ENCODE measurements around the gene MRPS18A. TPM values are rescaled to one million over a fixed set of nuclear protein-coding genes. Genes with fewer than 3 reads are reported as not detected.

The MRPS18A gene
- total and polyA plus RNA-seq, 2 of the 13 experiments (the other 11 are each of a cell fraction or from before 2014, with no cell fraction given), result 87.8 to 89.1 TPM

DNA sequence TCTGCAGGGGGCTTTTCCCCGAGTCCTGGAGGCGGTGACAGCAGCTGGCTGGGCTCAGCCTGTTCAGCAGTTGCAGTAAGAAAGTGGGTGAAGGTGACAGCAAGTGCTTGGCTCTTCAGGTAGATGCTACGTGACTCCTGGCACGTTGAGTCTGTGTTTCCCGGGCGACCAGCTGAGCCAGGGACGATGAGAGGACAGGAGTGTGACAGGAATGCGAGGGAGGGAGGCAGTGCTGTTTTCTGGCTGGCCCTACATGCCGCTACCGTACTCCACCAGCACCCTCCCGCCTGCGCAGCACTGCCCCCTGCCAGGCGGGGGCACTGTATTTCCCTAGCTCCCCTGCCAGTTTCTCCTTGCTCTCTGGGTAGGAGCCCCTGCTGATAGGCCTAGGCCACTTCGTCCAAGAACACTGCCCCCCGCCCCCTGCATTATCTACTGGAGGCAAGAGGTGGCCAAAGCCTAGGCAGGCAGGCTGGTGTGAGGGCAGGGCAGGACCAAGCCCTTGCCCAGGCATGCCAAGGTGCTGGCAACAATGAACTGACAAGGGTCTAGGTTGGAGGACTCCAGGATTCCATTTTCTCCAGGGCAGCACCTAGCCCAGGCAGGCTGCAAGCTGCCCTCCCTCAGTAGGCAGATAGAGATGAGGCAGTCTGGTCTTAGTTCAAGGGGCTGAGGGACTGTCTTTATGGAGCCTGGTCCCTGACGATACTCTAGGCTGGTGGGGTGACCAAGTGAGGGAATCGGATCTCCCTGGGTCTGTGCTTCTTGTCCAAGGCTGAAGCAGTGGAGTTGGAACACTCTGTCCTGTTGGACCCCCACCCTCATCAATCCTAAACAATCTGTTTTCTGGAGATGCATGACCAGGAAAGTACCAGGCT, 19.2 kb downstream of the MRPS18A start:
- peak overlapping the region; percentile 75 for H3K4me2 ChIP-seq (ENCODE audit: low read depth, low read length)
- CTCF ChIA-PET (ENCODE audit: low intra/inter-chr PET ratio, low total read pairs), result interaction anchor here (0.8 to 2.3 kb wide), 6 partner anchors 31 to 411 kb away, joined by 3 to 16 read pairs (median 3); no protein-coding TSS in a partner anchor
- H3K27ac ChIP-seq (ENCODE audit: extremely low read length, insufficient read depth, low read length), result no peak overlapping the region
- peak; percentile 65 for TF ChIP-seq RFX1 (IDR thresholded peaks at IDR 0.05)
- no peak; the same call in 1 of the 2 replicates for TF ChIP-seq ZNF451 (CRISPR knock-in tag; IDR thresholded peaks at IDR 0.05)
- no peak for TF ChIP-seq ZNF382 (CRISPR knock-in tag; IDR thresholded peaks at IDR 0.05; ENCODE audit: borderline replicate concordance)
- TF ChIP-seq, protein P1, sequence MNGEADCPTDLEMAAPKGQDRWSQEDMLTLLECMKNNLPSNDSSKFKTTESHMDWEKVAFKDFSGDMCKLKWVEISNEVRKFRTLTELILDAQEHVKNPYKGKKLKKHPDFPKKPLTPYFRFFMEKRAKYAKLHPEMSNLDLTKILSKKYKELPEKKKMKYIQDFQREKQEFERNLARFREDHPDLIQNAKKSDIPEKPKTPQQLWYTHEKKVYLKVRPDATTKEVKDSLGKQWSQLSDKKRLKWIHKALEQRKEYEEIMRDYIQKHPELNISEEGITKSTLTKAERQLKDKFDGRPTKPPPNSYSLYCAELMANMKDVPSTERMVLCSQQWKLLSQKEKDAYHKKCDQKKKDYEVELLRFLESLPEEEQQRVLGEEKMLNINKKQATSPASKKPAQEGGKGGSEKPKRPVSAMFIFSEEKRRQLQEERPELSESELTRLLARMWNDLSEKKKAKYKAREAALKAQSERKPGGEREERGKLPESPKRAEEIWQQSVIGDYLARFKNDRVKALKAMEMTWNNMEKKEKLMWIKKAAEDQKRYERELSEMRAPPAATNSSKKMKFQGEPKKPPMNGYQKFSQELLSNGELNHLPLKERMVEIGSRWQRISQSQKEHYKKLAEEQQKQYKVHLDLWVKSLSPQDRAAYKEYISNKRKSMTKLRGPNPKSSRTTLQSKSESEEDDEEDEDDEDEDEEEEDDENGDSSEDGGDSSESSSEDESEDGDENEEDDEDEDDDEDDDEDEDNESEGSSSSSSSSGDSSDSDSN (CRISPR knock-in tag; IDR thresholded peaks at IDR 0.05), result peak; percentile 48; the same call in 1 of the 2 replicates
- TF ChIP-seq, protein P2, sequence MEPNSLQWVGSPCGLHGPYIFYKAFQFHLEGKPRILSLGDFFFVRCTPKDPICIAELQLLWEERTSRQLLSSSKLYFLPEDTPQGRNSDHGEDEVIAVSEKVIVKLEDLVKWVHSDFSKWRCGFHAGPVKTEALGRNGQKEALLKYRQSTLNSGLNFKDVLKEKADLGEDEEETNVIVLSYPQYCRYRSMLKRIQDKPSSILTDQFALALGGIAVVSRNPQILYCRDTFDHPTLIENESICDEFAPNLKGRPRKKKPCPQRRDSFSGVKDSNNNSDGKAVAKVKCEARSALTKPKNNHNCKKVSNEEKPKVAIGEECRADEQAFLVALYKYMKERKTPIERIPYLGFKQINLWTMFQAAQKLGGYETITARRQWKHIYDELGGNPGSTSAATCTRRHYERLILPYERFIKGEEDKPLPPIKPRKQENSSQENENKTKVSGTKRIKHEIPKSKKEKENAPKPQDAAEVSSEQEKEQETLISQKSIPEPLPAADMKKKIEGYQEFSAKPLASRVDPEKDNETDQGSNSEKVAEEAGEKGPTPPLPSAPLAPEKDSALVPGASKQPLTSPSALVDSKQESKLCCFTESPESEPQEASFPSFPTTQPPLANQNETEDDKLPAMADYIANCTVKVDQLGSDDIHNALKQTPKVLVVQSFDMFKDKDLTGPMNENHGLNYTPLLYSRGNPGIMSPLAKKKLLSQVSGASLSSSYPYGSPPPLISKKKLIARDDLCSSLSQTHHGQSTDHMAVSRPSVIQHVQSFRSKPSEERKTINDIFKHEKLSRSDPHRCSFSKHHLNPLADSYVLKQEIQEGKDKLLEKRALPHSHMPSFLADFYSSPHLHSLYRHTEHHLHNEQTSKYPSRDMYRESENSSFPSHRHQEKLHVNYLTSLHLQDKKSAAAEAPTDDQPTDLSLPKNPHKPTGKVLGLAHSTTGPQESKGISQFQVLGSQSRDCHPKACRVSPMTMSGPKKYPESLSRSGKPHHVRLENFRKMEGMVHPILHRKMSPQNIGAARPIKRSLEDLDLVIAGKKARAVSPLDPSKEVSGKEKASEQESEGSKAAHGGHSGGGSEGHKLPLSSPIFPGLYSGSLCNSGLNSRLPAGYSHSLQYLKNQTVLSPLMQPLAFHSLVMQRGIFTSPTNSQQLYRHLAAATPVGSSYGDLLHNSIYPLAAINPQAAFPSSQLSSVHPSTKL (CRISPR knock-in tag; IDR thresholded peaks at IDR 0.05), result peak; percentile 69; the same call in 1 of the 2 replicates
- TF ChIP-seq ZNF616 (CRISPR knock-in tag; IDR thresholded peaks at IDR 0.05; ENCODE audit: low read depth), result no peak
- TF ChIP-seq ZNF790 (CRISPR knock-in tag; IDR thresholded peaks at IDR 0.05; ENCODE audit: borderline replicate concordance), result no peak
- TF ChIP-seq ZNF615 (CRISPR knock-in tag; IDR thresholded peaks at IDR 0.05; ENCODE audit: borderline replicate concordance), result no peak
- no peak for TF ChIP-seq YY1 (IDR thresholded peaks at IDR 0.05; ENCODE audit: insufficient read depth, insufficient replicate concordance, low read depth, low read length)
- TF ChIP-seq ZNF891 (CRISPR knock-in tag; IDR thresholded peaks at IDR 0.05), result peak; percentile 76; the same call in 1 of the 2 replicates
- TF ChIP-seq, protein P3, sequence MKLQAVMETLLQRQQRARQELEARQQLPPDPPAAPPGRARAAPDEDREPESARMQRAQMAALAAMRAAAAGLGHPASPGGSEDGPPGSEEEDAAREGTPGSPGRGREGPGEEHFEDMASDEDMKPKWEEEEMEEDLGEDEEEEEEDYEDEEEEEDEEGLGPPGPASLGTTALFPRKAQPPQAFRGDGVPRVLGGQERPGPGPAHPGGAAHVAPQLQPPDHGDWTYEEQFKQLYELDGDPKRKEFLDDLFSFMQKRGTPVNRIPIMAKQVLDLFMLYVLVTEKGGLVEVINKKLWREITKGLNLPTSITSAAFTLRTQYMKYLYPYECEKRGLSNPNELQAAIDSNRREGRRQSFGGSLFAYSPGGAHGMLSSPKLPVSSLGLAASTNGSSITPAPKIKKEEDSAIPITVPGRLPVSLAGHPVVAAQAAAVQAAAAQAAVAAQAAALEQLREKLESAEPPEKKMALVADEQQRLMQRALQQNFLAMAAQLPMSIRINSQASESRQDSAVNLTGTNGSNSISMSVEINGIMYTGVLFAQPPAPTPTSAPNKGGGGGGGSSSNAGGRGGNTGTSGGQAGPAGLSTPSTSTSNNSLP (IDR thresholded peaks at IDR 0.05; ENCODE audit: low read depth, low read length), result no peak
- TF ChIP-seq ZNF816 (CRISPR knock-in tag; IDR thresholded peaks at IDR 0.05; ENCODE audit: borderline replicate concordance), result no peak; the same call in 1 of the 2 replicates
- TF ChIP-seq RCOR2 (CRISPR knock-in tag; IDR thresholded peaks at IDR 0.05), result no peak
- TF ChIP-seq ERF (CRISPR knock-in tag; IDR thresholded peaks at IDR 0.05), result peak; percentile 80
- no peak for TF ChIP-seq ZNF207 (IDR thresholded peaks at IDR 0.05; ENCODE audit: borderline replicate concordance)

More for the DNA sequence above, 19.2 kb downstream of the MRPS18A start:
- no TSS peak for BruUV-seq (replicated peaks)
- Histone ChIP-seq H3K9ac (ENCODE audit: insufficient read depth, low read depth, low read length) (no peak overlapping the region; the same call in 1 of the 2 replicates), H4K20me1 (ENCODE audit: insufficient read depth, low read length) (no peaks in the 10 kb centered on the region), H2AFZ (ENCODE audit: low read length) (no peak overlapping the region), H3K4me3 (replicated peaks in 1 of 3; ENCODE audit: insufficient read depth in 1 of 3, low read depth in 2 of 3, low read length in 3 of 3) (peak overlapping the region in 2 of 3 experiments; percentile 16 to 63; a peak in 4 of 6 replicates), H3K79me2 (ENCODE audit: insufficient read depth, low read length) (no peaks in the 10 kb centered on the region), H3K9me3 (ENCODE audit: low read length) (no peaks in the 10 kb centered on the region), H3K4me1 (ENCODE audit: insufficient read depth, low read length) (peaks cover 73% of the 10 kb centered on the region), H3K27me3 (ENCODE audit: control insufficient read depth in 1 of 2, insufficient read depth in 2 of 2, low read length in 2 of 2) (peaks cover 2 to 24% of the 10 kb centered on the region in 2 experiments; a peak in 4 of 5 replicates), H3K36me3 (replicated peaks in 1 of 2; ENCODE audit: control insufficient read depth in 1 of 2, insufficient read depth in 2 of 2, low read length in 2 of 2) (peaks cover 7 to 13% of the 10 kb centered on the region in 2 experiments; a peak in 4 of 5 replicates)
- POLR2A ChIA-PET, result interaction anchor here (1.1 to 7.5 kb wide), 4 partner anchors 26 to 38 kb away, joined by 3 to 55 read pairs (median 8); partner anchors contain the start of genes GTPBP2 and MAD2L1BP
- FAIRE-seq (peak; percentile 37), ATAC-seq (peak; percentile 73), DNase-seq (ENCODE audit: low spot score) (peak; percentile 76)
- in situ Hi-C loops (cut with HindIII; ENCODE audit: extremely low pct_ligation_motif_present, low pct_unique_long_range_greater_than_20kb), result loop anchor here (5.0 kb wide), 1 partner anchor 409 kb away; no protein-coding TSS in a partner anchor
- intact Hi-C loops (cut with micrococcal nuclease; ENCODE audit: unreplicated experiment), result loop anchor here (5.0 to 10.0 kb wide), 3 partner anchors 64 to 184 kb away; no protein-coding TSS in a partner anchor
- WGBS (ENCODE audit: low lambda C conversion rate), result 46% methylated on average over 10 of the region's 17 CpGs

Measured in HepG2 (cell line).